Left ventricle myocardium superior (tissue), 1 donor: ENCODE data around the gene RPS24. TPM values are rescaled to one million over a fixed set of nuclear protein-coding genes. Genes with fewer than 3 reads are reported as not detected.
"Not testable (repeated sequence)": the region's sequence is repeated elsewhere in the genome, so short reads cannot be mapped to it uniquely, and the experiment has no call there.

Source experiments
- ATAC-seq: fragments of 200-7000 bp; cut with Tn5 transposase; one replicate; pipeline ENCODE4 v1.9.1; 2020; ENCODE audit warnings: mild to moderate bottlenecking, moderate library complexity
- DNase-seq: peaks from one replicate; pipeline ENCODE4 v3.0.0-alpha.2; 2020
- intact Hi-C: fragments of 100-400 bp; cut with micrococcal nuclease; formaldehyde crosslinking; loops from one replicate; pipeline ENCODE4 v1.11.0; 2022
- long read RNA-seq: library from polyadenylated mRNA; unstranded; transcript quantifications from one replicate; pipeline ENCODE4 v2.0.0, GENCODE V29; 2021
- total RNA-seq: library from RNA; stranded (reverse); fragmentation: NEBNext Ultra II Directional; extraction: Animal tissue kit (Norgen Biotek cat#: 25700); gene quantifications from one replicate; pipeline ENCODE4 v1.2.1, GENCODE V29; 2021
- donor health status: DM: no; HTN: yes; CAD: no; lungs with severe emphysema.

Gene RPS24
- 807 TPM for total RNA-seq
- long read RNA-seq, transcript RPS24-211 (1 exons, 2,146 nt): major isoform, 9 of 22 reads
- long read RNA-seq, partial matches to known transcripts: 3 of 22 reads
- long read RNA-seq, other reads (novel, unspliced or antisense): 7 of 22 reads

DNA sequence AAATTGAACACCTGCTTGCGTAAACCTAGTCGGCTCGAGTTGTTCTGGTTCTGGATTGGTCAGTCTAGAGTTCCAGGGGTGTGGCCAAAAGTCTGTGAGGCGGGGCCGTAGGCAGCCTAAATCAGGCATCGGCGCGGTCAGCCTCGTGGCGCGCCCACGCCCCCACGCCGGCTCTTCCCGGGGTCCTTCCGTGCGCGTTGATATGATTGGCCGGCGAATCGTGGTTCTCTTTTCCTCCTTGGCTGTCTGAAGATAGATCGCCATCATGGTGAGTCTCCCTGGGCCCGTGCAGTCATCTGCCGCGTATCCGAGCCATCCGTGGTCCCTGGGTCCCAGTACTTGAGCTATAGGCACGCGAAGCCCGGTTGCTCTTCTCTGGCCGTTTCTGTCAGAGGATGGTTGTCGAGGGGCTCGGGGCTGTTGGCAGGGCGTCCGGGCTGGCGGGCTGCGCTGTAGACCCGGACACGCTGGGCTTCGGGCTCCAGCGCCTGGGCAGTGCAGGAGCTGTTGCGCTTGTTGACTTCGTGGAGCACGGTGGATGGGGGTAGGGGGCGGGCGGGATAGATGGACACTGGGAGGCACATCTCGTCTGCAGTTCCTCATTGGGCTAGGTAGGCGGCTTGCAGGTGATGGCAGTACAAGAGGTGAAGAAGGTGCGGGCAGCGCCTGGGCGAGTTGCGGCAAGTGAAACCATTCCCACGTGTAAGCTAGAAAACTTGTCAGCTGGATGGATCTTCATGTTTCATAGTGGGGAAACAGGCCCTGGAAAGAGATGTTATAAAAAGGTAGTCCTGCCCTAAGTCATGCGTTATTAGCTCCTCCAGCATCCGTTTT, at the start of gene RPS24:
Gene RPS24 (plus strand): TSS at position 227 of the 834 bp plus-strand sequence. CDS start 39 bp downstream, at position 266.
- ATAC-seq: peak; percentile 94
- intact Hi-C loops: no loop called here
- DNase-seq: peak; percentile 97

DNA sequence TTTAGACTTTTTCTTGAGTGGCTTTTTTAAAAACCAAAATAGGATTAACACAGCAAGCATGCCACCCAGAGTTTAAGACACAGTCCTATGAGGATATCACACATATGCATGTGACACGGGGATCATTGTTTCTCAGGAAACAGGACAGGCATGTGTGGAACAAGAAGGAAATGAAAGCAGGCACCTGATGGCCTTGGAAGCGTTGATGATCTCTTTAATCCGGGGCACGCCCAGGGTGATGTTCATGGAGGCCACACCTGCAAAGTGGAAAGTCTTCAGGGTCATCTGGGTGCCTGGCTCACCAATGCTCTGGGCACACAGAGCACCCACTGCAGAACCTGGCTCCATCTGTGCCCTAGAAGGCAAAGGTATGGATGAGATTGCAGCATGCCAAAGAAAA, 48.7 kb upstream of the RPS24 start:
- no peak for DNase-seq
- intact Hi-C loops: loop anchor here (5.0 kb wide), 1 partner anchor 138 kb away; no protein-coding TSS in a partner anchor
- no peak for ATAC-seq

GRCh38 chr10:77987671-77988255, 45.9 kb upstream of the RPS24 start:
- intact Hi-C loops: loop anchor here (5.0 kb wide), 1 partner anchor 140 kb away; no protein-coding TSS in a partner anchor
- no peak for DNase-seq
- ATAC-seq: no peak

GRCh38 chr10:77989081-77989724, 44.5 kb upstream of the RPS24 start:
- intact Hi-C loops: loop anchor here (5.0 kb wide), 1 partner anchor 142 kb away; no protein-coding TSS in a partner anchor
- ATAC-seq (peak; percentile 99), DNase-seq (peak; percentile 73)

GRCh38 chr10:77993620-77994019, 40.0 kb upstream of the RPS24 start:
- DNase-seq (no peak), ATAC-seq (no peak)
- intact Hi-C loops: no loop called here

DNA sequence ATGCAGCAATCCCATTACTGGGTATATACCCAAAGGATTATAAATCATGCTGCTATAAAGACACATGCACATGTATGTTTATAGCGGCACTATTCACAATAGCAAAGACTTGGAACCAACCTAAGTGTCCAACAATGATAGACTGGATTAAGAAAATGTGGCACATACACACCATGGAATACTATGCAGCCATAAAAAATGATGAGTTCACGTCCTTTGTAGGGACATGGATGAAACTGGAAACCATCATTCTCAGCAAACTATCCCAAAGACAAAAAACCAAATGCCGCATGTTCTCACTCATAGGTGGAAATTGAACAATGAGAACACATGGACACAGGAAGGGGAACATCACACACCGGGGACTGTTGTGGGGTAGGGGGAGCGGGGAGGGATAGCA, 34.9 kb upstream of the RPS24 start:
- ATAC-seq, intact Hi-C loops, DNase-seq: not testable (repeated sequence)

DNA sequence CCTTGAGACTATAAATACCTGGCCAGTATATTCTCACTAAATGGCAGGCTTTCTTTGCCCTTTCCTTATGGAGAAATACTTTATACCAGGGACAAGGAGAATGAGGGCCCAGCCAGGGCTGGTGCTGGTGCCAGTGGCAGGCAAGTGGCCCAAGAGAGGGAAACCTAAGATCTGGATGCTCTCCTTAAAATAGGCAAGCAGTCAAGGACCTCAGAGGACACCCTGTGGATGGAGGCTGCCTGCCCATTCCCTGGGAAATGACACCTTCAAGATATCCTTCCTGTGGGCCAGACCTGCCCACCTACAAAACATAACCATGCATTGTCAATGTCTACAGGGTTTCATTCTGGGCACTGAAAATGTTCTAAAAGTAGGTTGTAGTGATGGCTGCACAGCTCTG, 33.5 kb upstream of the RPS24 start:
- DNase-seq (no peak), ATAC-seq (no peak)
- intact Hi-C loops: no loop called here

GRCh38 chr10:78000956-78001472, 32.6 kb upstream of the RPS24 start:
- ATAC-seq (no peak), DNase-seq (no peak)
- intact Hi-C loops: no loop called here

- DNase-seq (no peak), ATAC-seq (no peak)
- intact Hi-C loops: no loop called here
Measured at GRCh38 chr10:78002541-78003288, 30.9 kb upstream of the RPS24 start.

GRCh38 chr10:78004215-78005026, 29.2 kb upstream of the RPS24 start:
- no peak for DNase-seq
- peak; percentile 71 for ATAC-seq

GRCh38 chr10:78007172-78007571, 26.5 kb upstream of the RPS24 start:
- DNase-seq (no peak), ATAC-seq (no peak)
- intact Hi-C loops: no loop called here

More at GRCh38 chr10:78004215-78005026, 29.2 kb upstream of the RPS24 start:
- intact Hi-C loops: no loop called here

- intact Hi-C loops: no loop called here
- ATAC-seq (no peak), DNase-seq (no peak)
Measured at GRCh38 chr10:78009662-78010061, 24.0 kb upstream of the RPS24 start.

- ATAC-seq (no peak), DNase-seq (no peak)
- intact Hi-C loops: no loop called here
Measured at GRCh38 chr10:78010278-78010677, 23.4 kb upstream of the RPS24 start.

DNA sequence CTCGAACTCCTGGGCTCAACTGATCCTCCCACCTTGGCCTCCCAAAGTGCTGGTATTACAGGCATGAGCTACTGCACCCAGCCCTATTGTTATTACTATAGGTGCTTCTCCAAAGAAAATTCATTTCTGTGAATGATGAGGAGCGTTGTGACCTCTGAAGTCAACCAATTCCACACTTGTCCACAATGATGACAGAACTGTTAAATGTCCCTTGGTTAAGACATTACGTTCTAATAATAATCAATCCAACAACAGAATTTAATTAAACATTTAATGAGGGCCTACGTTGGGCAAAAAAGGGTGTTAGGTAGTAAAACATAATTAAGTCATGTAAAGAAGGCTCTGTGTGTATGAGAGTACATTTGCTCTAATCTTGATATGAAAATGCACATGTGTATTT, 22.6 kb upstream of the RPS24 start:
- DNase-seq: no peak
- no peak for ATAC-seq
- intact Hi-C loops: no loop called here

GRCh38 chr10:78013564-78013963, 20.1 kb upstream of the RPS24 start:
- ATAC-seq: no peak
- intact Hi-C loops: no loop called here
- DNase-seq: no peak

DNA sequence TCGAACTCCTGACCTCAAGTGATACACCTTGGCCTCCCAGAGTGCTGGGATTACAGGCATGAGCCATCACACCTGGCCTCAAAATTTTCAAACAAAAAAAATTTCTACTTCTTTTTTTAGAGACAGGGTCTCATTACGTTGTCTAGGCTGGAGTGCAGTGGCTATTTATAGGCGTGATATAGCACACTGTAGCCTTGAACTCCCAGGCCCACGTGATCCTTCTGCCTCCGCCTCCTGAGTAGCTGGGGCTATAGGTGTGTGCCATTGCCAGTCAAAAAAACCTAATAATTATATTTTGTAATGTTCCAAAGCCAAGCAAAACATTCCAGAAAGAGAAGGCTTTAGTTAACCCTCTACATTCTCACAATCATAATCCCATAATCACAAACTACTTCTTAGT, 18.1 kb upstream of the RPS24 start:
- intact Hi-C loops: no loop called here
- peak; percentile 38 for DNase-seq
- ATAC-seq: peak; percentile 91

DNA sequence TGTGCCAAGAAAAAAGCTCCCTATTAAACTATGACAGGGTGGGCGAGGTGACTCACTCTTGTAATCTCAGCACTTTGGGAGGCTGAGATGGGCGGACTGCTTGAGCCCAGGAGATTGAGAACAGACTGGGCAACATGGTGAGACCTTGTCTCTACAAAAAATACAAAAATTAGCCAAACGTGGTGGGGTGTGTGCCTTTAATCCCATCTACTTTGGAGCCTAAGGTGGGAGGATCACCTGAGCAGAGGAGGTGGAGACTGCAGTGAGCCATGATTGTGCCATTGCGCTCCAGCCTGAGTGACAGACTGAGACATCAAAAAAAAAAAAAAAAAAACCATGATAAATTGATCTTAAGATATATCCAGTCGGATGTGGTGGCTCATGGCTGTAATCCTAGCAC, 15.8 kb upstream of the RPS24 start:
- intact Hi-C loops: no loop called here
- no peak for DNase-seq
- no peak for ATAC-seq

DNA sequence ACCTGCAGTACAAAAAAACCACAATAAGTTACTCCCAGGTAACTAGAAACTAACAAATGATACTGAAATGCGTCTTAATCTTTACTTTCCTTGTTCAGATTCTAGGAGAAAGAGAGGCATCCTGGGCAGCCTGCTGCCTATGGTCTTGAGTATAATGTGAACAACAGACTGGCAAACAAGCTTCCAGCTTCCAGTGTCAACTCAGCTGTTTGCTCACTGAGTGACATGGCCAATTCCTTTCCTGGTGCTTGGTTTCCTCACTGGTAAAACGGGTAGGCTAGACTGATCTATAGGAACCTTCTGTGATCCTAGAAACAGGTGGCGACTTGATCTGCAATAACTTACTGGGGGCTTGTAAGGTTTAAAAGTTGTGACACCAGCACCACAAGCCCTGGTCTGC, 14.4 kb upstream of the RPS24 start:
- no peak for ATAC-seq
- intact Hi-C loops: no loop called here
- DNase-seq: no peak
